ENCODE data around the gene SERTAD2.
A peak's percentile ranks its signal among the peaks of the same experiment; 100 is the strongest.

SERTAD2 gene

GRCh38 chr2:64646007-64646880 lies 7.5 kb downstream of the SERTAD2 start:
- DNase-seq, result peak; percentile 30

GRCh38 chr2:64644458-64645382 lies 9.0 kb downstream of the SERTAD2 start:
- DNase-seq, result peak; percentile 78

- no peak for DNase-seq
Observed at GRCh38 chr2:64643838-64644457, 9.8 kb downstream of the SERTAD2 start.

- DNase-seq, result no peak
Observed at GRCh38 chr2:64641599-64641998, 12.1 kb downstream of the SERTAD2 start.

GRCh38 chr2:64640153-64641044 lies 13.3 kb downstream of the SERTAD2 start:
- peak; percentile 30 for DNase-seq

- no peak for DNase-seq
Observed at GRCh38 chr2:64639691-64640090, 14.0 kb downstream of the SERTAD2 start.

- DNase-seq, result no peak
Observed at GRCh38 chr2:64638502-64639120, 15.1 kb downstream of the SERTAD2 start.

GRCh38 chr2:64637931-64638330 lies 15.8 kb downstream of the SERTAD2 start:
- DNase-seq, result no peak

- DNase-seq, result no peak
Observed at GRCh38 chr2:64637000-64637635, 16.6 kb downstream of the SERTAD2 start.

GRCh38 chr2:64635976-64636911 lies 17.5 kb downstream of the SERTAD2 start:
- DNase-seq, result no peak

- no peak for DNase-seq
Observed at GRCh38 chr2:64634345-64635267, 19.1 kb downstream of the SERTAD2 start.

- no peak for DNase-seq
Observed at GRCh38 chr2:64632835-64633819, 20.6 kb downstream of the SERTAD2 start.

GRCh38 chr2:64631771-64632170 lies 21.9 kb downstream of the SERTAD2 start:
- DNase-seq, result no peak

GRCh38 chr2:64630752-64631151 lies 23.0 kb downstream of the SERTAD2 start:
- no peak for DNase-seq

GRCh38 chr2:64629875-64630274 lies 23.8 kb downstream of the SERTAD2 start:
- DNase-seq, result no peak

- DNase-seq, result no peak
Observed at GRCh38 chr2:64629329-64629781, 24.4 kb downstream of the SERTAD2 start.

Data from DMS79 (cell line).